HG03558 (cell line): Measurements from ENCODE around the gene SALL2.

ENCODE experiments used
- ATAC-seq: cut with Tn5 transposase; IDR thresholded peaks from one replicate; pipeline ENCODE4 v1.9.1; 2021; ENCODE audit warnings: moderate number of reproducible peaks; ENCODE audit not compliant: unreplicated experiment; ENCODE audit errors: extremely low read depth

Gene SALL2

DNA sequence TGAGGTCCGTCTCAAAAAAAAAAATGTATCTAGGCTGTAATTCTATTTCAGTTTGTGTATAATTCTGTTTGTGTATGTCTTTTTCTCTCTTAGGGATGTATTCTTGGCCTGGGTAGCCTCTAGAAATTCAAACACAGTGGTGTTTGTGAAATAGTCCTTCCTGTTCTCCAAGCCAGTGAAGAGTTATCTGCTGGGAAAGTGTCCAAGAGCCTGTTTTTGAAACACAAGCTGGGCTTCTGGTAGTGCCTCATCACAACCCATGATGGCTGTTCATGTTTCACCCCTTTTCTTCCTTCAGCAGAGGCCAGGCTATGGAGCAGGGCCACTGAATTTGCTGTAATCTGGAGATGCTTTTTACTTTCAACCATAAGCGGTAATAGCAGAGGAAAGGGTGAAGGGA is 29.7 kb downstream of the SALL2 start:
- ATAC-seq = no peak

DNA sequence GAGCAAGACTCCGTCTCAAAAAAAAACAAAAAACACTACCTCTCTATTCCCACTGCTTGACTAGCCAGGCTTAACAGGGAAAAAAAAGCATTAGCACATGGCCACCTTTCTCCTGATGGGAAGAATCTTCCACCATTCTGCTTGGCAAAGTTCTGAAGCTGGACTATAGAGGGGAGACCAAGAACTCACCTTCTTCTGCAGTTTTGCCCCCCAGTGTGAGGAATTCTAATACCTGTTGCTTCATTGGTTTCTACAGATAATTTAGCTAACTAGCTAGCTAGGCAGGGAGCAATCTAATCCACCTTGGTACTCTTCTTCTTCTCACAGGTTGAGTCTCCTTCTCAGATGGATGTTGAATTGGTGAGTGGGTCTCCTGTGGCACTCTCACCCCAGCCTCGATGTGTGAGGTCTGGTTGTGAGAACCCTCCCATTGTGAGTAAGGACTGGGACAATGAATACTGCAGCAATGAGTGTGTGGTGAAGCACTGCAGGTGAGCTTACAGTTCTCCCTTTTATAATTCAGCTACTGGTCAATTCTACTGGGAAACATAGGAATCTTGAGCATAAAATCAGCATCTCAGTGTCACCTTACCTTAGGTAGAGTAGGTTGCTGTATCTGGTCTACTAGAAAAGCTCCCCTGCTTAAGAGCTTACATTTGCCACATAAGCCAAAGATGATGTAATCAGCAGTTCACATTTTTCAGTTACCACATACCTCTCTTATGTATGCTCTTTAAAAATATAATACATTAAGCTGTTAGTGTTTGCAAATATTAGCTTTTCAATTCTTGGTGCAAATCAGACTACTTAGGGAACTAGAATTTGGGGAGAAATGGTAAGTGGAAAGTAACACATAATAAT is 31.0 kb downstream of the SALL2 start:
- ATAC-seq = no peak

DNA sequence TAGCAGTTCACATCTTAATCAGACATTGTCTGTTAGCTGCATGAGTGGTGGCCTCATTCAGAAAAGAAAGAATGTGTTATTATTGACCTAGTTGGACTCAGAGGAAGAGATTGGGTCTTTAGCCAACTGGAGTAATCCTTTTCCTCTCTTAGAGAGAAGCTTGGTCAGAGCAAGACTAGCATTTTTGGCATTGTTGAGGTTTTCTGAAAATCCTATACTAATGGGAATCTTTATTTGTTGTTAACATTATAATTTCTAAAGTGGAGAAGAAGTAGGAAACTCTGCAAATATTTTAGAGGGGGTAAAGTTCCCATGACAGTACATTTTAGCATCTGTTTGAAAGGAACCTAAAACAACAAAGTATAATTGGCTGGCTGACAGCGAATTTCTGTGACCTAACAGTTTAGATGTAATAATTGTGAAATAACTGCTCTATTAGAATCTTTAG is 39.5 kb downstream of the SALL2 start:
- ATAC-seq = no peak

DNA sequence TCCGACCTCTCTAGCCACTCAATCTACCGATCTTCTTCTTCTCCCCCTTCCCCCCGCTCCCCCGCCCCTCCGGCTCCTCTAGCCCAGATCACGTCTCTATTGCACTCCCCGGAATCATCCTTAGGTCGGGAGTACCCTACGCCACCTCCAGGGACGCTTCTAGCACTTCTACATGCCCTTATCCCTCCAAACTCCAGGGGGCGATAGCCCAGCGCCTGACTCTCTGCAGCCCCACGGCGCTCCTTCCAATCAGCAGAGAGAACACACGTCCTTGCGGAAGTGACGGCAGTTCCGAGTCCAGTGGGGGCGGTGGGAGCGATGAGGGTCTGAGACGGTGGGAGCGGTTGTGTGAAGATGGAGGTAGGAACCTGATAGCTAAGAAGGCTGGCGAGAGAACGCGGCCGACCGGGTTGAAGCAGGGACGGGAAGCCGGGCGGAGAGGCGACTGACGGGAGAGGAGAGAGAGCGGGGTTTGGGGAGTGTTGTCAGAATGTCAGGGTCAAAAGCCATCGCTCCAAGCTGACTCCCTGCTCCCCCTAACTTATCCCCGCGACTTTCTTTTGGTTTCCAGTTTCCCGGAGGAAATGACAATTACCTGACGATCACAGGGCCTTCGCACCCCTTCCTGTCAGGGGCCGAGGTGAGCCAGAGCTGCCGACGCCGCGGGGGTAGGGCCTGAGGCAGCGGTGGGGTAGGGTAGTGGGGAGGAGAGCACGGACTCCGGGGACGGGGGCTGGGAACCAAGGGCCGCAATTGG is 49.0 kb downstream of the SALL2 start, which contains the start of the genes RAB2B and TOX4:
Gene RAB2B (minus strand): TSS at position 35 of the 757 bp plus-strand sequence. CDS start 87 bp downstream, outside the sequence.
Gene TOX4 (plus strand): TSS at position 271 of the 757 bp plus-strand sequence. CDS start 84 bp downstream, at position 355.
- peak; percentile 99 for ATAC-seq

DNA sequence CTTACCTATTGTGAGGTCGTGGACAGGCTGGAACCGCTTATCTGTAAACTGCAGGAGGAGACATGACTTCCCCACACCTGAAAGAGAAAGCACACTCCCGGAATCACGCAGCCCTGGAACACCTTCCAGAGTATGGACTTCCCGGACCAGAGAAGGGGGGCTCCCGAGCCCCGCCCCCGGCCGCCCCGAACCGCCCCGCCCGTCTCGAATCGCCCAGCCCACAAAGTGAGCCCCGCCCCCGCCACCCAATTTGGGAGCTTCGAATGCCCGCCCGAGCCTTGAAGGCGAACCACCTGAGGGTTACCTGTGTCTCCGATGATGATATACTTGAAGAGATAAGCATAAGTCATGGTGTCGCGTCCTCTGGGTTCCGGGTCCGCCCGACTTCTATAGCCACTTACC is 49.6 kb downstream of the SALL2 start:
- ATAC-seq = no peak

DNA sequence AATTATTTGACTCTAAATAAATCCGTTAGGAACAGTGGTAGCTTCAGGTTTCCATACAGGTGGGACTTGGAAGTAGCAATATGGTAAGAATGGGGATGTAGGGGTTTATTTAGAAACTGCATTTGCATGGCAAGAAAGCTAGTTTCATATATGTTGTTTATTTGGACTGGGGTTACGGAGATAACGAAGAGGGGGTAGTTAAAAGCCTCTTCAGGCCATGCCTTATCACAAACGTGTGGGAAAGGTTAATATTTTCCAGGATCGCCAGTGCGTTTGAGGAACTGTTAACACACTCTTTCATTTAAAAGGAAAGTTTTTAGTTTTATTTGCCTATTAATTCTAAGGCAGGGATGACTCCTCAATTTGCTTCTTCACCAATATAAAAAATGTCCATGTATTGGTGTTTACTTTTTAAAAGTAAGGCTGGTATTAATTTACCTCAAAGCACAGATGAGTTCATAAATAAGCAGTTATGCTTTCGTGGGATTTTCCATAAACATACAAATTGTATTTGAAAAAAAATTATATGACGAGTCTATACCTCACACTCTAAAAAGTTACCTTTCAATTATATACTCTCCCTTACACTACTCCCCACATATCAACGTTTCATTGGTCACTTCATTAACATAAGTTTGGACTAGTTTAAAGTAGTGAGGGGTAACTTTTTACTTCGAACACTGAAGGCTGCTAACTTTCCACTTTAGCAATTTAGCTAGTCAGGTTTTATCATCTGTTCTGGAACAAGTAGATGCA is 50.2 kb downstream of the SALL2 start:
- no peak for ATAC-seq
